GM12801 (cell line): ENCODE measurements around the gene LRRFIP1.

Experiments
- CTCF ChIP-seq: IDR thresholded peaks from one replicate; pipeline ENCODE4 v1.5.1; 2011; ENCODE audit warnings: control low read depth; ENCODE audit not compliant: insufficient read length; ENCODE audit errors: extremely low read depth

Gene LRRFIP1

GRCh38 chr2:237612527-237613357 is 14.6 kb upstream of the LRRFIP1 start:
- no peak for TF ChIP-seq CTCF

DNA sequence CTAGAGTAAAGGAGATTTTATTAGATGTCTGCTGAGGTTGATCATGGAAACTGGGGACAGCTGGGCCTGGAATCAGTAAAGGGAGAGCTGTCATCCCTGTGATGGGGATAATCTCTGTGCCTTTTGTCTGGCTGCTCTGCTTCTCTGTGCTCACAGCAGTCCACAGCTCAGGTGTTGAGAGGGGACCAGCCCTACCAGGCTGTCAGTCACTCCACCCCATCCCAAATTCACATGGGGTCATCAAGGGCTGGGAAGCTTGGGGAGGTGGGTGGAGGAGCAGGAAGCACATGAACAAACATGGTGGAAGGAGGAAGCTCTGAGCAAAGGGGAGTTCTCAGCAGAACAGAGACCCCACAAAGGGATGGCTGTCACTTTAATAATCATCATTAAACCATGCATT is 13.7 kb upstream of the LRRFIP1 start:
- TF ChIP-seq CTCF: no peak

DNA sequence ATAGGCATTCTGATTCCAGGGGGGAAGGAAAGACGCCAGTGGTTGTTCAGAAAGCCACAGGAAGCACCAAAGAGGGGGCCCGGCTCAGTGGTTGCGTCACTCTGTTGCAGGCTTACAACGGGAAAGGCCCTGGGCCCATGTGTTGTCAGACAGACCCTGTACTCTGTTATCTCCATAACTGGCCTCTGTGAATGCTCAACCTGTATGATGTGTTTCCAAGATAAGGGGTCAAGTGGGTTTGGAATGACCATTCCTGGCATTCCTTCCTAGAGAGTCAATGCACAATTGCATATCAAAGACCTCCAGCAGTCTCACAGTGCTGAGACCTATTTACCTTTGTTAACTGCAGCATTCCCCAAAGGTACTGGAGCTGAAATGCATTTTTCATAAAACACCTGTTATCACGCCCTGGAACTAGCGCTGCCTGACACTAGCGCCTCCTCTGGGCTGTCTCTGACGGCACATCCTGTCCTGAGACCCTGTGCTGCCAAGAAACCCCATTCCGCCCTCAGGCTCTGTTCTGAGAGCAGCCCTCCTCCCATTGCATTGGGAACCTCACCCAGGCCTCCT is 13.2 kb upstream of the LRRFIP1 start:
- TF ChIP-seq CTCF: no peak

DNA sequence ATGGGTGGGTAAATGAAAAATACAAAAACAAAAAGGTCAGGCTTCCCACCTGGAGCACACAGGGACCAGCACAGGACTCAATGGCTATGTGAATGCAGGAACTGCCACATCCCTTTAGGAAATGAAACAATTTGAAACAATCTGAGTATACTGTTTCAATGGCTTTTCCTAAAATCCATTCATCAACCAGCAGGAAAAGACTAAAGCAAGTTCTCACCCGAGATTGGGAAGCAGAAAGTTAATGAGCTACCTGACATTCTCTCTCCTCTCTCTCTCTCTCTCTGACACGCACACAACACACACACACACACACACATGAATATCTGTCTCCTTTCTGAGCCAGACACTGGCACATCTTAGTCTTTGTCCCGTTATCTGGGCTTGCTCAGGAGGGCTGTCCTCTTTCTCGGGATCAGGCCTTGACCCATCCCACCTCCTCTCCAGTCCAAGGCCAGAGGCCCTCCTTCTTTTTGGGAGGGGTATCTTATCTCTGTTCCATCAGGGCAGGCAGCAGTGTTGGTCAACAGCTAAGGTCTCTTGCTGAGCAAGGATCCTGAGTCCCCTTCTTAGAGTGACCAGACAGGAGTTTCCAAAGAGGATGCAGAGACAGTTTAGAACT is 11.6 kb upstream of the LRRFIP1 start:
- TF ChIP-seq CTCF: no peak

DNA sequence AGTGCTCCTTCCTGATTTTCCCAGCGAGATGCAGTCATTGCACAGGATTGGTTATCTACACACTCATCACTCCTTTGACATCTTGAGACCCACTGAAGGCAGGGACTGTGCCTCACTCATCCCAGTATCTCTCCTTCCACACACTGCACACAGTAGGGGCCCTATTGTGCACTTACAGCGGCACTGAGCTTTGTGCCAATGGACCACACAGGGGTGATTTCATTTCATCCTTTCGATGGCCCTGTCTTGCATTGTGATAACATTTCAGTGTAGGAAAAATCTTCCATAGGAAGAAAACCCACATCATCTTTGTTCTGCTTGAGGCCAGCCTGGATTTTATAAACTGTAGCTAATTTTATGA is 11.0 kb upstream of the LRRFIP1 start:
- TF ChIP-seq CTCF: no peak

DNA sequence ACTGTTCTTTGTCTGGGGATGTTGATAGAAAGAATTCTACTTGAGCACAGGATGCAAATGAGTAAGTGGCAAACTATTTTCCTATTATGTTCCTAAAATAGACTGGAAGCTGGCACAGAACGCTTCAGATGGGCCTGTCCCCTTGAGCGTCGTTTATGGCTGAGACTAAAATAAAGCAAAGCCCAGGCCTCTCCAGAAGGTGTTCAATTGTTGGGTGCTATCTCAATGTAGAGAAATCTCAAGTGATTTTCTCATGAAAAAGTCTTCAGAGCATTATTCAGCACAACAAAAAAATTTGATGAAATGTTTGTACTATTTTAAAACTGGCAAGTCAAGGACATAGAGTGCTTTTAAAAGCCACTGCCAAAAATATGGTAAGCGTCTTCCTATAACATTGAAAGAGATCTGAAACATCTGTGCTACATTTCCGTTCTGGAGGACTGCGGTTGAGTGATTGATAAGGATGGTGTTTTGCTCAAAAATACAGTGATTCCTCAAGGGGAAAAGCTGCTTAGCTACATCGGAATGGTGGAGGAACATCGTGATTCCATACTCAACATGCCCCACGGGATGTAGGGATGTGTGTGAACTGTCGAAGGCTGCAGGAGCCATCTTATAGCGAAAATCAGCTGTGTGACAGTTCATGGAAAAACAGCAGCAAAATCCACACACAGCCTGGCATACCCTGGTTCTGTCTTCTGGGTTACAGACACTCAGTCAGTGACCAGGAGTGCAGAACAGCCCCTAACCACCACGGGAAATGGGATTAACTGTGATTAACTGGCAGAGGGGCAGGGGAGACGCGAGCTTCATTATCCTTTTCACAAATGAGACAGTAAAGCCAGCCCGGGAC is 10.4 kb upstream of the LRRFIP1 start:
- no peak for TF ChIP-seq CTCF

DNA sequence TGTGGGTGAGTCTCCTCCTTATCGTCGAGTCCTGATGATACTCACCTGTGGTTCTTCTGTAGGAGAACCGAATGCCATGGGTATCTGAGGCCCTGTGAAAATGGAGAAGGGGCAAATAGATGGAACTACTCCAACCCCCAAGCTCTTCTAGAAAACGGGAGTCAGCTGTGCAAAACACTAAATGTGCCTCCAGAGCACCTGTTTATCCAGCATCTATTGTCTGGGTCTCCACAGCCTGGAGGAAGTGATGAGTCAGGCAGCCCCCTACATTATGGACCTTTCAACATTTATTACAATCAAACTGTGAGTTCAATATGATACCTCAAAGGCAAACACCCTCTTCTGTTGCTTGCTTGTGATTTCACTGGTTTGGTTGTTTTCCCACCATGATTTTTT is 9.8 kb upstream of the LRRFIP1 start:
- no peak for TF ChIP-seq CTCF
